ENCODE measurements around the gene SLC22A14. TPM values are rescaled to one million over a fixed set of nuclear protein-coding genes. Genes with fewer than 3 reads are reported as not detected.
"Not testable (repeated sequence)": the region's sequence is repeated elsewhere in the genome, so short reads cannot be mapped to it uniquely, and the experiment has no call there.

The SLC22A14 gene
- not detected for total RNA-seq

GRCh38 chr3:38281895-38282686, at the start of gene SLC22A14:
Gene SLC22A14 (plus strand): TSS chr3:38282294. CDS start chr3:38306027, 23,733 bp downstream.
- no peak for DNase-seq (ENCODE audit: low spot score in 2 of 2)
- no peak within 1 kb of the TSS for H3K27ac ChIP-seq
- intact Hi-C loops (cut with DNase I) = no loop called here
- no peak for TF ChIP-seq CTCF (IDR thresholded peaks at IDR 0.05)
- no peaks in the 10 kb centered on the region for H3K27me3 ChIP-seq
- no peaks in the 10 kb centered on the region for H3K4me1 ChIP-seq
- H3K36me3 ChIP-seq = peaks cover 0 to 5% of the 10 kb centered on the region in 2 donors
- no peak within 1 kb of the TSS for H3K4me3 ChIP-seq
- no peaks in the 10 kb centered on the region for H3K9me3 ChIP-seq

GRCh38 chr3:38232701-38233100, 49.4 kb upstream of the SLC22A14 start:
- peaks cover 0 to 5% of the 10 kb centered on the region in 2 donors for H3K4me1 ChIP-seq
- peaks cover 0 to 6% of the 10 kb centered on the region in 2 donors for H3K9me3 ChIP-seq
- H3K36me3 ChIP-seq = peaks cover 6 to 44% of the 10 kb centered on the region in 2 donors
- H3K27ac ChIP-seq = no peak overlapping the region
- no peaks in the 10 kb centered on the region for H3K27me3 ChIP-seq
- no peak for TF ChIP-seq CTCF (IDR thresholded peaks at IDR 0.05)
- no peak for DNase-seq (ENCODE audit: low spot score in 2 of 2)
- H3K4me3 ChIP-seq = no peak overlapping the region
- intact Hi-C loops (cut with DNase I) = no loop called here

- peaks cover 12 to 59% of the 10 kb centered on the region in 2 donors for H3K36me3 ChIP-seq
These were observed 46.6 kb upstream of the SLC22A14 start for GRCh38 chr3:38235466-38235865.

GRCh38 chr3:38238416-38239008, 43.6 kb upstream of the SLC22A14 start:
- Histone ChIP-seq H3K4me1 (no peaks in the 10 kb centered on the region), H3K4me3 (no peak overlapping the region), H3K9me3 (peaks cover 0 to 13% of the 10 kb centered on the region in 2 donors), H3K27ac (no peak overlapping the region), H3K36me3 (peaks cover 15 to 56% of the 10 kb centered on the region in 2 donors), H3K27me3 (no peaks in the 10 kb centered on the region)
- intact Hi-C loops (cut with DNase I) = no loop called here
- no peak for TF ChIP-seq CTCF (IDR thresholded peaks at IDR 0.05)
- no peak for DNase-seq (ENCODE audit: low spot score in 2 of 2)

More at GRCh38 chr3:38235466-38235865, 46.6 kb upstream of the SLC22A14 start:
- H3K9me3 ChIP-seq = peaks cover 0 to 13% of the 10 kb centered on the region in 2 donors
- no peak for TF ChIP-seq CTCF (IDR thresholded peaks at IDR 0.05)
- DNase-seq (ENCODE audit: low spot score in 2 of 2) = no peak
- no peak overlapping the region for H3K27ac ChIP-seq
- intact Hi-C loops (cut with DNase I) = no loop called here
- no peak overlapping the region for H3K4me3 ChIP-seq
- no peaks in the 10 kb centered on the region for H3K27me3 ChIP-seq
- no peaks in the 10 kb centered on the region for H3K4me1 ChIP-seq

DNA sequence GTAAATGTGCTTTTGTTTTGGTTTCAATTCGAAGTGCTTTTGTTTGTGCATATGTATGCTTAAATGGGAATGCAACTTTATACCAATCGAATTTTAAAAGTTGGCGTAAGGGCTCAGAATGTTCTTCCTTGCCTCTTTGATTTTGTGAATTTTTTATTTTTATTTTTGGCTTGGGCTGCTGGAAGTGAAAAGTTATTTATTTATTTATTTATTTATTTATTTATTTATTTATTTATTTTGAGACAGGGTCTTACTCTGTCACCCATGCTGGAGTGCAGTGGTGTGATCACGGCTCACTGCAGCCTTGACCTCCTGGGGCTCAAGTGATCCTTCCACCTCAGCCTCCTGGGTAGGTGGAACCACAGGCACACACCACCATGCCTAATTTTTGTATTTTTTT, 39.3 kb upstream of the SLC22A14 start:
- H3K27me3 ChIP-seq; H3K9me3 ChIP-seq; DNase-seq (ENCODE audit: low spot score in 2 of 2); intact Hi-C loops (cut with DNase I); H3K4me3 ChIP-seq; H3K4me1 ChIP-seq; H3K27ac ChIP-seq: not testable (repeated sequence)
- peaks cover 15 to 52% of the 10 kb centered on the region in 2 donors for H3K36me3 ChIP-seq

DNA sequence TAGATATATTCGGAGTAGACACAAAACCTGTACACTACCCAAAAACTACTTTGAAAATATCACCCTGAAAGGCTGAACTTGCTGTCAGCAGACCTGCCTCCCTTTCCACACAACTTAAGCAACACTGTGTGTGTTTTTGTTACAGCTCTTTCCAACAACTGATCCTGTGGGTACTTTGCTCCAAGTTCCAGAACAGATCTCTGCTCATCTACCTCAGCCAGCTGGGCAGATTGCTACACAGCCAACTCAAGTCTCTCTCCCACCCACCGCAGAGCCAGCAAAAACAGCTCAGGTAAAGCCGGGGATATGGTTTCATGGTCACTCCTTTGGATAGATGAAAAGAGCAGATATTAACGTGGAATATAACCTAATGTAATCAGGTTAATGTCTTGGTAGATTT, 36.2 kb upstream of the SLC22A14 start:
- Histone ChIP-seq H3K27ac (no peak overlapping the region), H3K4me3 (no peak overlapping the region), H3K9me3 (no peaks in the 10 kb centered on the region), H3K36me3 (peaks cover 12 to 54% of the 10 kb centered on the region in 2 donors), H3K4me1 (no peaks in the 10 kb centered on the region), H3K27me3 (no peaks in the 10 kb centered on the region)
- no peak for TF ChIP-seq CTCF (IDR thresholded peaks at IDR 0.05)
- no peak for DNase-seq (ENCODE audit: low spot score in 2 of 2)
- intact Hi-C loops (cut with DNase I) = loop anchor here (2.0 kb wide), 1 partner anchor 109 kb away; the partner anchor contains the start of gene ACAA1

All from ascending aorta (tissue), 2 donors.